Inflammatory macrophage treated with lipopolysaccharide for 4 hours (primary cell): ENCODE data around the gene HDAC4.
A peak's percentile ranks its signal among the peaks of the same experiment; 100 is the strongest.
"Not testable (repeated sequence)": the region's sequence is repeated elsewhere in the genome, so short reads cannot be mapped to it uniquely, and the experiment has no call there.

Source experiments
- DNase-seq: peaks from one replicate; pipeline ENCODE4 v3.0.0-alpha.2; 2020

HDAC4 gene

GRCh38 chr2:239400596-239401066 is at the start of gene HDAC4:
Gene HDAC4 (minus strand): TSS chr2:239401020. CDS start chr2:239352699, 48,321 bp downstream.
- no peak for DNase-seq

- DNase-seq = not testable (repeated sequence)
These were observed 48.6 kb upstream of the HDAC4 start for GRCh38 chr2:239449468-239449867.

GRCh38 chr2:239445771-239446524 is 45.1 kb upstream of the HDAC4 start:
- no peak for DNase-seq

GRCh38 chr2:239444626-239445577 is 44.1 kb upstream of the HDAC4 start:
- DNase-seq = no peak

- no peak for DNase-seq
These were observed 43.1 kb upstream of the HDAC4 start for GRCh38 chr2:239443666-239444567.

- no peak for DNase-seq
These were observed 42.3 kb upstream of the HDAC4 start for GRCh38 chr2:239443102-239443620.

GRCh38 chr2:239442192-239442591 is 41.4 kb upstream of the HDAC4 start:
- no peak for DNase-seq

GRCh38 chr2:239441261-239442078 is 40.6 kb upstream of the HDAC4 start:
- no peak for DNase-seq

GRCh38 chr2:239440511-239440959 is 39.7 kb upstream of the HDAC4 start:
- DNase-seq = no peak

GRCh38 chr2:239439754-239440315 is 39.0 kb upstream of the HDAC4 start:
- no peak for DNase-seq

GRCh38 chr2:239438995-239439753 is 38.4 kb upstream of the HDAC4 start:
- DNase-seq = peak; percentile 66

GRCh38 chr2:239438368-239438767 is 37.5 kb upstream of the HDAC4 start:
- DNase-seq = peak; percentile 13

- DNase-seq = peak; percentile 76
These were observed 36.0 kb upstream of the HDAC4 start for GRCh38 chr2:239436669-239437335.

GRCh38 chr2:239436076-239436475 is 35.3 kb upstream of the HDAC4 start:
- no peak for DNase-seq

GRCh38 chr2:239433777-239434403 is 33.1 kb upstream of the HDAC4 start:
- peak; percentile 49 for DNase-seq

- DNase-seq = no peak
These were observed 31.4 kb upstream of the HDAC4 start for GRCh38 chr2:239432174-239432573.

GRCh38 chr2:239431536-239431935 is 30.7 kb upstream of the HDAC4 start:
- DNase-seq = no peak

- no peak for DNase-seq
These were observed 28.9 kb upstream of the HDAC4 start for GRCh38 chr2:239429473-239430350.
